Liver (tissue), 3 donors: Measurements from ENCODE around the gene OR52H1.

Experiments used
- CTCF ChIP-seq: fragments of 150-350 bp; IDR thresholded peaks from 2 replicates; pipeline ENCODE4 v1.5.1; 2017; ENCODE audit warnings: improper control_type of control experiment, low read depth, low read length; ENCODE audit not compliant: missing input control
- GABPA ChIP-seq, 2 donors: IDR thresholded peaks in 1 of 2; conservative IDR thresholded peaks in 1 of 2; 2 replicates each; pipeline ENCODE4 v1.6.1; 2016; ENCODE audit warnings: antibody characterized with exemption in 2 of 2, mild to moderate bottlenecking in 1 of 2, moderate library complexity in 1 of 2
- JUND ChIP-seq, 2 donors: IDR thresholded peaks; 2 replicates each; pipeline ENCODE4 v1.6.1; 2016; ENCODE audit warnings: antibody characterized with exemption in 2 of 2
- YY1 ChIP-seq: IDR thresholded peaks from 2 replicates; pipeline ENCODE4 v1.6.1; 2016; ENCODE audit warnings: antibody characterized with exemption, mild to moderate bottlenecking
- donor health status: healthy.
- donor health status: healthy.

- TF ChIP-seq JUND (IDR thresholded peaks at IDR 0.05): no peak
- no peak for TF ChIP-seq CTCF
- no peak for TF ChIP-seq YY1
- no peak for TF ChIP-seq GABPA (IDR thresholded peaks at IDR 0.05 in 1 of 2, conservative IDR thresholded peaks at IDR 0.05 in 1 of 2)
Measured at GRCh38 chr11:5534046-5534445, 14.3 kb downstream of the OR52H1 start.
